GM12891 (cell line): ENCODE results near the gene AHCYL2.
"Not testable (repeated sequence)": the region's sequence is repeated elsewhere in the genome, so short reads cannot be mapped to it uniquely, and the experiment has no call there.

Experiments
- DNase-seq: peaks from one replicate; pipeline ENCODE4 v3.0.0; 2011; ENCODE audit warnings: low spot score; ENCODE audit not compliant: insufficient read length
- FAIRE-seq: peaks from 2 replicates; lab custom pipeline; 2011; peaks lifted over from hg19 to GRCh38; lab: Jason Lieb, UNC
- PAX5 ChIP-seq: IDR thresholded peaks from 2 replicates; pipeline ENCODE4 v1.6.1; 2011; ENCODE audit warnings: low read length, moderate library complexity, mild to moderate bottlenecking; ENCODE audit not compliant: insufficient read depth, severe bottlenecking
- POLR2A ChIP-seq: IDR thresholded peaks from 2 replicates; pipeline ENCODE4 v1.6.1; 2011; ENCODE audit warnings: low read depth, low read length, control low read depth
- POLR2AphosphoS5 ChIP-seq: IDR thresholded peaks from 2 replicates; pipeline ENCODE4 v1.6.1; 2011; ENCODE audit warnings: low read depth, low read length, control low read depth
- POU2F2 ChIP-seq: IDR thresholded peaks from 2 replicates; pipeline ENCODE4 v1.6.1; 2011; ENCODE audit warnings: low read depth, mild to moderate bottlenecking, control low read depth, low read length, moderate library complexity
- SPI1 ChIP-seq: IDR thresholded peaks from 2 replicates; pipeline ENCODE4 v1.6.1; 2011; ENCODE audit warnings: low read depth, low read length, control low read depth
- TAF1 ChIP-seq: IDR thresholded peaks from 2 replicates; pipeline ENCODE4 v1.6.1; 2011; ENCODE audit warnings: low read depth, low read length, control low read depth

AHCYL2 gene

GRCh38 chr7:129367349-129367699 is 142.5 kb downstream of the AHCYL2 start:
- DNase-seq = no peak
- FAIRE-seq = peak; percentile 91
- no peak for TF ChIP-seq POLR2A
- TF ChIP-seq PAX5 = no peak
- no peak for TF ChIP-seq POU2F2
- TF ChIP-seq TAF1 = no peak
- no peak for TF ChIP-seq POLR2AphosphoS5
- TF ChIP-seq SPI1 = no peak

GRCh38 chr7:129367700-129368388 is 143.0 kb downstream of the AHCYL2 start:
- TF ChIP-seq POLR2AphosphoS5 (no peak), SPI1 (peak; percentile 45)
- FAIRE-seq = peak; percentile 72
- DNase-seq = peak; percentile 46

- TF ChIP-seq SPI1 (peak; percentile 49), PAX5 (no peak)
- peak; percentile 31 for FAIRE-seq
- no peak for DNase-seq
Measured at GRCh38 chr7:129368389-129368986, 143.7 kb downstream of the AHCYL2 start.

- FAIRE-seq, DNase-seq: not testable (repeated sequence)
Measured at GRCh38 chr7:129369447-129369846, 144.6 kb downstream of the AHCYL2 start.

GRCh38 chr7:129370812-129371211 is 146.0 kb downstream of the AHCYL2 start:
- no peak for TF ChIP-seq POU2F2
- no peak for TF ChIP-seq POLR2A
- TF ChIP-seq PAX5 = no peak
- TF ChIP-seq TAF1 = no peak
- no peak for TF ChIP-seq POLR2AphosphoS5
- no peak for TF ChIP-seq SPI1
- no peak for FAIRE-seq
- no peak for DNase-seq

GRCh38 chr7:129371487-129371886 is 146.7 kb downstream of the AHCYL2 start:
- DNase-seq = no peak
- no peak for FAIRE-seq
- 0 out of 2 replicates have a peak, but pooled peaks have one; percentile 33 for TF ChIP-seq SPI1
- TF ChIP-seq POLR2AphosphoS5 = no peak
- TF ChIP-seq TAF1 = no peak

- DNase-seq (no peak), FAIRE-seq (no peak)
- TF ChIP-seq POLR2A (no peak), POLR2AphosphoS5 (no peak), TAF1 (no peak), SPI1 (no peak)
Measured at GRCh38 chr7:129373651-129374428, 149.0 kb downstream of the AHCYL2 start.

GRCh38 chr7:129375141-129375938 is 150.5 kb downstream of the AHCYL2 start:
- FAIRE-seq = no peak
- DNase-seq = no peak
- TF ChIP-seq TAF1 (no peak), POLR2A (no peak), POLR2AphosphoS5 (no peak), PAX5 (no peak), POU2F2 (no peak), SPI1 (no peak)

- DNase-seq (no peak), FAIRE-seq (peak; percentile 45)
Measured at GRCh38 chr7:129376076-129376777, 151.4 kb downstream of the AHCYL2 start.

More at GRCh38 chr7:129376076-129376777, 151.4 kb downstream of the AHCYL2 start:
- no peak for TF ChIP-seq POLR2AphosphoS5
- TF ChIP-seq POLR2A = no peak
- 0 out of 2 replicates have a peak, but pooled peaks have one; percentile 53 for TF ChIP-seq POU2F2
- no peak for TF ChIP-seq TAF1
- no peak for TF ChIP-seq SPI1
- no peak for TF ChIP-seq PAX5
